Measurements from ENCODE around the gene RGS3.

RGS3 gene

GRCh38 chr9:113626735-113627495 is 163.4 kb downstream of the RGS3 start:
- Histone ChIP-seq H3K4me1 (ENCODE audit: low read length) (peaks cover 55% of the 10 kb centered on the region), H3K9me3 (ENCODE audit: insufficient read depth, low read length) (no peaks in the 10 kb centered on the region), H3K79me2 (ENCODE audit: low read length) (no peaks in the 10 kb centered on the region), H3K4me2 (ENCODE audit: low read length) (no peak overlapping the region), H3K9ac (ENCODE audit: low read length) (no peak overlapping the region), H3K4me3 (ENCODE audit: low read length) (no peak overlapping the region), H3K36me3 (replicated peaks; ENCODE audit: low read depth, low read length) (no peaks in the 10 kb centered on the region), H3K27me3 (ENCODE audit: low read depth, low read length) (no peaks in the 10 kb centered on the region), H3K27ac (ENCODE audit: low read length) (no peak overlapping the region), H4K20me1 (ENCODE audit: insufficient read depth, low read length) (no peaks in the 10 kb centered on the region), H2AFZ (ENCODE audit: low read depth, low read length) (no peak overlapping the region)
- TF ChIP-seq EZH2phosphoT487 (IDR thresholded peaks at IDR 0.05; ENCODE audit: low read depth): no peak

GRCh38 chr9:113628621-113629020 is 165.1 kb downstream of the RGS3 start:
- H3K27me3 ChIP-seq (ENCODE audit: low read depth, low read length): no peaks in the 10 kb centered on the region
- no peaks in the 10 kb centered on the region for H4K20me1 ChIP-seq (ENCODE audit: insufficient read depth, low read length)
- H3K9me3 ChIP-seq (ENCODE audit: insufficient read depth, low read length): no peaks in the 10 kb centered on the region
- no peak for TF ChIP-seq EZH2phosphoT487 (IDR thresholded peaks at IDR 0.05; ENCODE audit: low read depth)
- TF ChIP-seq CTCF (IDR thresholded peaks at IDR 0.05; ENCODE audit: low read depth, low read length): no peak
- no peak overlapping the region for H3K27ac ChIP-seq (ENCODE audit: low read length)
- H3K4me3 ChIP-seq (ENCODE audit: low read length): no peak overlapping the region
- no peaks in the 10 kb centered on the region for H3K79me2 ChIP-seq (ENCODE audit: low read length)
- H3K4me1 ChIP-seq (ENCODE audit: low read length): peaks cover 55% of the 10 kb centered on the region
- H3K36me3 ChIP-seq (replicated peaks; ENCODE audit: low read depth, low read length): no peaks in the 10 kb centered on the region
- H3K4me2 ChIP-seq (ENCODE audit: low read length): no peak overlapping the region
- no peak overlapping the region for H3K9ac ChIP-seq (ENCODE audit: low read length)
- H2AFZ ChIP-seq (ENCODE audit: low read depth, low read length): no peak overlapping the region

GRCh38 chr9:113630386-113631136 is 167.0 kb downstream of the RGS3 start:
- H3K36me3 ChIP-seq (replicated peaks; ENCODE audit: low read depth, low read length): no peaks in the 10 kb centered on the region
- H3K4me3 ChIP-seq (ENCODE audit: low read length): peak overlapping the region; percentile 41; the same call in 1 of the 2 replicates
- peak overlapping the region; percentile 46; the same call in 1 of the 2 replicates for H3K9ac ChIP-seq (ENCODE audit: low read length)
- no peaks in the 10 kb centered on the region for H3K9me3 ChIP-seq (ENCODE audit: insufficient read depth, low read length)
- TF ChIP-seq EZH2phosphoT487 (IDR thresholded peaks at IDR 0.05; ENCODE audit: low read depth): no peak
- no peak for TF ChIP-seq CTCF (IDR thresholded peaks at IDR 0.05; ENCODE audit: low read depth, low read length)
- H3K27me3 ChIP-seq (ENCODE audit: low read depth, low read length): no peaks in the 10 kb centered on the region
- no peaks in the 10 kb centered on the region for H4K20me1 ChIP-seq (ENCODE audit: insufficient read depth, low read length)
- peaks cover 49% of the 10 kb centered on the region for H3K4me1 ChIP-seq (ENCODE audit: low read length)
- H2AFZ ChIP-seq (ENCODE audit: low read depth, low read length): no peak overlapping the region
- peak overlapping the region; percentile 80 for H3K4me2 ChIP-seq (ENCODE audit: low read length)
- no peaks in the 10 kb centered on the region for H3K79me2 ChIP-seq (ENCODE audit: low read length)
- peak overlapping the region; percentile 49 for H3K27ac ChIP-seq (ENCODE audit: low read length)

- TF ChIP-seq EZH2phosphoT487 (IDR thresholded peaks at IDR 0.05; ENCODE audit: low read depth): no peak
- peak overlapping the region; percentile 41 for H3K4me3 ChIP-seq (ENCODE audit: low read length)
- peaks cover 49% of the 10 kb centered on the region for H3K4me1 ChIP-seq (ENCODE audit: low read length)
- no peaks in the 10 kb centered on the region for H3K27me3 ChIP-seq (ENCODE audit: low read depth, low read length)
- peak overlapping the region; percentile 80 for H3K4me2 ChIP-seq (ENCODE audit: low read length)
- no peaks in the 10 kb centered on the region for H3K9me3 ChIP-seq (ENCODE audit: insufficient read depth, low read length)
- no peaks in the 10 kb centered on the region for H4K20me1 ChIP-seq (ENCODE audit: insufficient read depth, low read length)
- H3K9ac ChIP-seq (ENCODE audit: low read length): peak overlapping the region; percentile 46
- peak overlapping the region; percentile 49 for H3K27ac ChIP-seq (ENCODE audit: low read length)
- no peaks in the 10 kb centered on the region for H3K79me2 ChIP-seq (ENCODE audit: low read length)
- H3K36me3 ChIP-seq (replicated peaks; ENCODE audit: low read depth, low read length): no peaks in the 10 kb centered on the region
- peak overlapping the region; percentile 75 for H2AFZ ChIP-seq (ENCODE audit: low read depth, low read length)
Measured at GRCh38 chr9:113631137-113631765, 167.7 kb downstream of the RGS3 start.

Measured in OCI-LY3 (cell line).